Right lobe of liver (tissue), 4 donors: ENCODE data around the gene HTRA2.

Experiments
- CTCF ChIP-seq, 4 donors: fragments of 200-600 bp in 3 of 4; fragments of 450-650 bp in 1 of 4; IDR thresholded peaks; one replicate each; pipeline versions ENCODE4 v1.5.1 to v1.8.0; 2016 to 2022; ENCODE audit warnings: antibody characterized with exemption in 4 of 4, mild to moderate bottlenecking in 2 of 4
- POLR2A ChIP-seq: fragments of 450-650 bp; IDR thresholded peaks from one replicate; pipeline ENCODE4 v1.6.1; 2017; ENCODE audit warnings: antibody characterized with exemption, mild to moderate bottlenecking
- donor health status: DM: no; HTN: no; CAD: no.
- donor health status: DM: no; HTN: no; CAD: no.
- donor health status: DM: no; HTN: yes; CAD: no.

DNA sequence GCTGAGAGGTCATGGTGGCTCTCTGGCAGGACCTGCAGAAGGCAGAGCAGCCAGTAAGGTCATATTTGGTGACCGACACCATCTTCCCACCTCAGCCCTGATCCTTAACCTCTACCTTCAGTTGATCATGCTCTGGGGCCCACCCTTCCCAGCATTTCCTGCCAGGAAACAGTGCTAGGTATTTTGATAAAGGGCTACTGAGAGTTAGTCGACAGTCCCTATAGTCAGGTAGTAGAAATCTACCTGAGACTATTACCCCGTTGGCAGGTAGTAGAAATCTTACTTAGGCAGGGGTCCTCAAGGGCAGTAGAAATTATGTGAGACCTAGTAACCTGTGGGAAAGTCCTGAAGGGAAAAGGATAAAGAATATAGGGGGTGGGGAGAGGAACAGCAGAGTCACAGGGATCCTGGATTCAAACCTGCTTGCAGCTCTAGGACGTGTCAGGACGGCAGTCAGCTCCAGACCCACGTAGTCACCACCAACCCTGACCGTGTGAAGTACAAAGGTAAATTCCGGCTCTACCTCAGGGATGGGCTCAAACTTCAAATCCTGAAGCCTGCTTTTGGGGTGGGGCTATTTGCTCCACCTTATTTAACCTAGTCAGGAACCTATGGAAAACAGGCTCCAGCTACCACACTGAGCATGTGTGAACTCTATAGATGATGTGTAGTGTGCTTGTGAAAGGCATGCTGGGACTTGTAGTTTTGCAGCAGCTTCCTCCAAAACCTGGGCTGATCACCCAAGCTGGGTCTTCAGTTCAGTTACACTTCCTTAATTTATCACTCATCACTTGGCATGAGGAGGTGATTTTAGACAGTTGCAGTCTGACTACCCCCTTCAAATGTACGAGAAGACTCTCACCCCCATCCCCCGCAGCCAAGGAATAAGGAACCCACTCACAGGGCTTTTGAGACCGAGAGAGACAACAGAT lies 3.8 kb upstream of the HTRA2 start, which contains the start of gene DQX1:
- no peak for TF ChIP-seq CTCF (IDR thresholded peaks at IDR 0.05)
- no peak for TF ChIP-seq POLR2A
